ENCODE measurements around the gene OTOP2. TPM values are rescaled to one million over a fixed set of nuclear protein-coding genes. Genes with fewer than 3 reads are reported as not detected.

OTOP2 gene
- total and polyA plus RNA-seq, 2 of the 8 experiments (the other 6 are each of a cell fraction or from before 2014, with no cell fraction given): 0.23 TPM; not detected in 1

- no peak overlapping the region; the same call in 1 of the 2 replicates for H3K27ac ChIP-seq (ENCODE audit: low read depth, low read length)
- CTCF ChIA-PET (ENCODE audit: partially characterized antibody): interaction anchor here (0.7 to 81.0 kb wide), 6 partner anchors 9 to 59 kb away, joined by 3 to 2981 read pairs (median 4); partner anchors contain the start of genes GRIN2C and NAT9
Observed at GRCh38 chr17:74877592-74878548, 46.2 kb upstream of the OTOP2 start.

More at GRCh38 chr17:74877592-74878548, 46.2 kb upstream of the OTOP2 start:
- H3K27me3 ChIP-seq (replicated peaks in 1 of 4; ENCODE audit: control insufficient read depth in 3 of 4, extremely low read depth in 1 of 4, insufficient read depth in 3 of 4, low read length in 3 of 4): peaks cover 0 to 1% (median 0%) of the 10 kb centered on the region in 4 experiments; a peak in 1 of 7 replicates
- POLR2A ChIA-PET (ENCODE audit: partially characterized antibody): interaction anchor here (1.1 kb wide), 1 partner anchor 14 kb away, joined by 3 read pairs; no protein-coding TSS in a partner anchor
- no peak overlapping the region for H3K9ac ChIP-seq (replicated peaks in 1 of 4; ENCODE audit: extremely low read depth in 1 of 4, low read depth in 3 of 4, low read length in 3 of 4)
- H2BK120ac ChIP-seq (replicated peaks; ENCODE audit: low read depth, low read length): no peak overlapping the region
- H3K14ac ChIP-seq (ENCODE audit: insufficient read length): no peak overlapping the region
- H3K4me1 ChIP-seq (replicated peaks in 1 of 4; ENCODE audit: control insufficient read depth in 3 of 4, insufficient read depth in 4 of 4, low read length in 3 of 4): peaks cover 0 to 8% (median 3%) of the 10 kb centered on the region in 4 experiments; a peak in 5 of 7 replicates
- H2BK5ac ChIP-seq (ENCODE audit: low read depth, low read length): no peak overlapping the region
- no peak overlapping the region for H4K5ac ChIP-seq (ENCODE audit: insufficient read length, low read depth, low read length)
- no peak overlapping the region for H4K8ac ChIP-seq (ENCODE audit: extremely low read depth, insufficient read depth, low read length)
- 0 out of 2 replicates have a peak overlapping the region, but pooled peaks have one; percentile 20 for H2BK12ac ChIP-seq (ENCODE audit: low read depth, low read length)
- DNase-seq (ENCODE audit: low read depth in 1 of 2, low spot score in 2 of 2) (no peak), FAIRE-seq (no peak)
- TF ChIP-seq MAX (IDR thresholded peaks at IDR 0.05) (no peak), NRF1 (IDR thresholded peaks at IDR 0.05; ENCODE audit: low read depth, low read length) (no peak), TEAD4 (IDR thresholded peaks at IDR 0.05; ENCODE audit: low read depth, low read length) (no peak), SUZ12 (IDR thresholded peaks at IDR 0.05; ENCODE audit: low read length) (no peak), NANOG (IDR thresholded peaks at IDR 0.05; ENCODE audit: insufficient read depth, low read depth, low read length, poor library complexity, severe bottlenecking) (no peak)
- 82% methylated on average over 17 of the region's 19 CpGs; no CpG with 5 or more reads in 1 of the 2 experiments for WGBS, 2 experiments (ENCODE audit: extremely low coverage in 1 of 2, insufficient coverage in 1 of 2, insufficient read length in 1 of 2, insufficient replicate concordance in 2 of 2, low coverage in 1 of 2, low lambda C conversion rate in 2 of 2, missing lambda C conversion rate in 1 of 2)
- H3K23me2 ChIP-seq (ENCODE audit: low read depth, low read length): no peaks in the 10 kb centered on the region
- H2BK15ac ChIP-seq (ENCODE audit: low read length): no peak overlapping the region
- no peak overlapping the region for H2AFZ ChIP-seq (ENCODE audit: low read length)
- H3K9me3 ChIP-seq (ENCODE audit: insufficient read depth in 2 of 2, low read depth in 1 of 2, low read length in 1 of 2): no peaks in the 10 kb centered on the region
- no peaks in the 10 kb centered on the region for H3K79me1 ChIP-seq (ENCODE audit: low read depth, low read length)
- H3K36me3 ChIP-seq (ENCODE audit: control insufficient read depth in 2 of 4, insufficient read depth in 4 of 4, low read length in 3 of 4): no peaks in the 10 kb centered on the region
- no peak overlapping the region for H2BK20ac ChIP-seq (ENCODE audit: low read length)
- H3K4me3 ChIP-seq (ENCODE audit: extremely low read depth in 1 of 4, insufficient read depth in 2 of 4, low read depth in 3 of 4, low read length in 4 of 4): no peak overlapping the region
- no peak overlapping the region for H4K91ac ChIP-seq (replicated peaks; ENCODE audit: insufficient read length, low read length)
- H3K56ac ChIP-seq (replicated peaks; ENCODE audit: insufficient read length, low read depth, low read length): no peak overlapping the region
- no peaks in the 10 kb centered on the region for H4K20me1 ChIP-seq (replicated peaks in 1 of 2; ENCODE audit: control insufficient read depth in 1 of 2, insufficient read depth in 2 of 2, low read length in 2 of 2)
- no peak overlapping the region for H3K23ac ChIP-seq (ENCODE audit: insufficient read length)
- no peak overlapping the region for H3K18ac ChIP-seq (ENCODE audit: extremely low read depth, low read length)
- H3K4me2 ChIP-seq (ENCODE audit: insufficient read depth in 1 of 2, low read depth in 2 of 2, low read length in 2 of 2): no peak overlapping the region
- no peak overlapping the region for H3K4ac ChIP-seq (replicated peaks; ENCODE audit: insufficient read length, low read depth, low read length)
- no peak overlapping the region for H2AK5ac ChIP-seq (ENCODE audit: low read depth, low read length)
- H3K79me2 ChIP-seq (ENCODE audit: control insufficient read depth in 1 of 2, insufficient read depth in 2 of 2, low read length in 2 of 2): no peaks in the 10 kb centered on the region
